Heart right ventricle (tissue), 16 donors: Measurements from ENCODE around the gene WNT5B. TPM values are rescaled to one million over a fixed set of nuclear protein-coding genes. Genes with fewer than 3 reads are reported as not detected.

Experiments used
- ATAC-seq, 8 donors: fragments of 200-7000 bp; cut with Tn5 transposase; one replicate each; pipeline ENCODE4 v1.9.1; 2020; ENCODE audit warnings: mild to moderate bottlenecking in 8 of 8, moderate library complexity in 8 of 8, moderate number of reproducible peaks in 1 of 8
- DNase-seq, 2 donors: peaks; one replicate each; pipeline ENCODE4 v3.0.0-alpha.2; 2020
- H3K27ac ChIP-seq, 10 donors: fragments of 200-600 bp; sonication (generic) in 2 of 10; one replicate each; pipeline versions ENCODE4 v1.5.0 to v1.8.0; 2020 to 2022; ENCODE audit warnings: mild to moderate bottlenecking in 3 of 10
- H3K27me3 ChIP-seq, 7 donors: fragments of 200-600 bp; one replicate each; pipeline ENCODE4 v1.8.0; 2021 to 2022; ENCODE audit warnings: mild to moderate bottlenecking in 2 of 7
- H3K36me3 ChIP-seq, 9 donors: fragments of 200-600 bp; sonication (generic) in 1 of 9; one replicate each; pipeline versions ENCODE4 v1.5.0 to v1.8.0; 2020 to 2022; ENCODE audit warnings: mild to moderate bottlenecking in 2 of 9
- H3K4me1 ChIP-seq, 9 donors: fragments of 200-600 bp; sonication (generic) in 1 of 9; one replicate each; pipeline versions ENCODE4 v1.5.0 to v1.8.0; 2020 to 2022; ENCODE audit warnings: mild to moderate bottlenecking in 4 of 9
- H3K4me3 ChIP-seq, 10 donors: fragments of 200-600 bp; sonication (generic) in 2 of 10; one replicate each; pipeline versions ENCODE4 v1.5.0 to v1.8.0; 2020 to 2022; ENCODE audit warnings: mild to moderate bottlenecking in 7 of 10, moderate library complexity in 2 of 10
- H3K9me3 ChIP-seq, 11 donors: fragments of 200-600 bp in 10 of 11; sonication (generic) in 2 of 11; one replicate each; pipeline versions ENCODE4 v1.5.0 to v1.8.0; 2013 to 2022; ENCODE audit warnings: mild to moderate bottlenecking in 2 of 11, control low read depth in 1 of 11, moderate library complexity in 1 of 11
- CTCF ChIP-seq, 9 donors: fragments of 200-600 bp; sonication (generic) in 2 of 9; IDR thresholded peaks; one replicate each; pipeline versions ENCODE4 v1.5.0 to v1.8.0; 2021 to 2022; ENCODE audit warnings: antibody characterized with exemption in 9 of 9, mild to moderate bottlenecking in 5 of 9, moderate library complexity in 1 of 9
- WGBS, 2 donors: extraction: QIAGEN DNeasy Blood & Tissue Kit; methylation state at CpG; one replicate each; pipeline ENCODE4 v1.1.7; 2013; ENCODE audit warnings: inconsistent platforms in 1 of 2; 5-methylcytosine and 5-hydroxymethylcytosine counted together
- intact Hi-C, 10 donors: fragments of 100-400 bp; cut with DNase I; formaldehyde crosslinking; loops; one replicate each; pipeline versions ENCODE4 v1.11.1 to v1.14.2; 2022
- polyA plus RNA-seq, 2 donors: library from polyadenylated mRNA; stranded (reverse); fragments of 200-250 nt; gene quantifications; one replicate each; pipeline ENCODE4 v1.2.3, GENCODE V29; 2013
- total RNA-seq, 10 donors: library from RNA; stranded (reverse); fragmentation: NEBNext Ultra II Directional in 3 of 10; extraction: Animal tissue kit (Norgen Biotek cat#: 25700) in 3 of 10; gene quantifications; one replicate each; pipeline versions ENCODE4 v1.2.1 to v1.2.4, GENCODE V29; 2021 to 2023
- donor health status: Arrhythmogenic right ventricular cardiomyopathy.
- donor health status: ischemic (EF 13 %, LVEDD 7.1; RV severe dilation, severe dysfunction).
- donor health status: healthy with polysubstance abuse.
- donor health status: DM: no; HTN: yes; CAD: no.
- donor health status: DM: no; HTN: no; CAD: no.
- donor health status: ischemic (EF 25% LVEDD 6.9; RV normal size, moderate dysfunction).
- donor health status: ischemic (EF 25% LVEDD 5.7; RV mildly dilated, moderate dysfunction).
- donor health status: healthy.
- donor health status: DM: yes; HTN: yes; CAD: no.
- donor health status: Ischemic cardiomyopathy.
- donor health status: ischemic (EF 35%, LVEDD 5.7; RV mildly dilated, moderate dysfunction).
- donor health status: nonischemic (EF 11% LVEDD 7.7; RV severe dilation, severe dysfunction).
- donor health status: DM: yes; HTN: yes; CAD: no.
- donor health status: PGD.
- donor health status: ischemic (EF 29% LVEDD 5.4; RV normal size, mild dysfunction).
- donor health status: nonischemic (EF 23%, LVEDD 6.1; RV moderate dilation, normal function).

WNT5B gene
- total and polyA plus RNA-seq, 12 donors: 0.34 to 2.5 (median 1.6) TPM

- WGBS, 2 donors: 85 to 88% methylated on average over 7 of the region's 7 CpGs
- H3K9me3 ChIP-seq: no peaks in the 10 kb centered on the region
- no peak for TF ChIP-seq CTCF (IDR thresholded peaks at IDR 0.05)
- intact Hi-C loops: no loop called here
- peaks cover 6 to 40% (median 17%) of the 10 kb centered on the region in 9 donors for H3K4me1 ChIP-seq
- no peaks in the 10 kb centered on the region for H3K27me3 ChIP-seq
- DNase-seq: no peak
- ATAC-seq: no peak
- no peak overlapping the region for H3K27ac ChIP-seq
- H3K4me3 ChIP-seq: no peak overlapping the region
- H3K36me3 ChIP-seq: no peaks in the 10 kb centered on the region
These were observed 25.6 kb upstream of the WNT5B start for GRCh38 chr12:1603269-1603993.

- Histone ChIP-seq H3K4me1 (peaks cover 6 to 50% (median 23%) of the 10 kb centered on the region in 9 donors), H3K4me3 (no peak overlapping the region), H3K27ac (no peak overlapping the region), H3K27me3 (no peaks in the 10 kb centered on the region), H3K9me3 (no peaks in the 10 kb centered on the region), H3K36me3 (no peaks in the 10 kb centered on the region)
- DNase-seq (no peak), ATAC-seq (peak in 1 of 8 donors; percentile 21)
- no peak for TF ChIP-seq CTCF (IDR thresholded peaks at IDR 0.05)
- WGBS, 2 donors: 66 to 79% methylated on average over 3 of the region's 3 CpGs
- intact Hi-C loops: no loop called here
These were observed 24.6 kb upstream of the WNT5B start for GRCh38 chr12:1604464-1604863.

GRCh38 chr12:1605129-1606020, 23.7 kb upstream of the WNT5B start:
- no peaks in the 10 kb centered on the region for H3K27me3 ChIP-seq
- H3K36me3 ChIP-seq: no peaks in the 10 kb centered on the region
- peak; percentile 60 to 92 (median 81) for TF ChIP-seq CTCF (IDR thresholded peaks at IDR 0.05)
- ATAC-seq (peak; percentile 79 to 92 (median 86)), DNase-seq (peak; percentile 53 to 85)
- H3K27ac ChIP-seq: peak overlapping the region; percentile 80 to 98 (median 91)
- H3K4me3 ChIP-seq: peak overlapping the region; percentile 20 to 65 (median 54)
- WGBS, 2 donors: 0 to 2% methylated on average over 22 of the region's 22 CpGs
- intact Hi-C loops: no loop called here
- no peaks in the 10 kb centered on the region for H3K9me3 ChIP-seq
- peaks cover 6 to 50% (median 23%) of the 10 kb centered on the region in 9 donors for H3K4me1 ChIP-seq

- H3K27ac ChIP-seq: peak overlapping the region; percentile 80 to 98 (median 91)
- no peaks in the 10 kb centered on the region for H3K9me3 ChIP-seq
- ATAC-seq (peak; percentile 76 to 86 (median 78)), DNase-seq (peak; percentile 90 to 92)
- 5% methylated on average over 12 of the region's 12 CpGs for WGBS, 2 donors
- intact Hi-C loops: no loop called here
- no peaks in the 10 kb centered on the region for H3K36me3 ChIP-seq
- TF ChIP-seq CTCF (IDR thresholded peaks at IDR 0.05): no peak
- H3K27me3 ChIP-seq: no peaks in the 10 kb centered on the region
- peak overlapping the region in 9 of 10 donors; percentile 31 to 65 (median 57) for H3K4me3 ChIP-seq
- peaks cover 6 to 49% (median 23%) of the 10 kb centered on the region in 9 donors for H3K4me1 ChIP-seq
These were observed 22.9 kb upstream of the WNT5B start for GRCh38 chr12:1606021-1606622.
